ENCODE measurements around the gene PEAR1. TPM values are rescaled to one million over a fixed set of nuclear protein-coding genes. Genes with fewer than 3 reads are reported as not detected.
A peak's percentile ranks its signal among the peaks of the same experiment; 100 is the strongest.

PEAR1 gene, protein sequence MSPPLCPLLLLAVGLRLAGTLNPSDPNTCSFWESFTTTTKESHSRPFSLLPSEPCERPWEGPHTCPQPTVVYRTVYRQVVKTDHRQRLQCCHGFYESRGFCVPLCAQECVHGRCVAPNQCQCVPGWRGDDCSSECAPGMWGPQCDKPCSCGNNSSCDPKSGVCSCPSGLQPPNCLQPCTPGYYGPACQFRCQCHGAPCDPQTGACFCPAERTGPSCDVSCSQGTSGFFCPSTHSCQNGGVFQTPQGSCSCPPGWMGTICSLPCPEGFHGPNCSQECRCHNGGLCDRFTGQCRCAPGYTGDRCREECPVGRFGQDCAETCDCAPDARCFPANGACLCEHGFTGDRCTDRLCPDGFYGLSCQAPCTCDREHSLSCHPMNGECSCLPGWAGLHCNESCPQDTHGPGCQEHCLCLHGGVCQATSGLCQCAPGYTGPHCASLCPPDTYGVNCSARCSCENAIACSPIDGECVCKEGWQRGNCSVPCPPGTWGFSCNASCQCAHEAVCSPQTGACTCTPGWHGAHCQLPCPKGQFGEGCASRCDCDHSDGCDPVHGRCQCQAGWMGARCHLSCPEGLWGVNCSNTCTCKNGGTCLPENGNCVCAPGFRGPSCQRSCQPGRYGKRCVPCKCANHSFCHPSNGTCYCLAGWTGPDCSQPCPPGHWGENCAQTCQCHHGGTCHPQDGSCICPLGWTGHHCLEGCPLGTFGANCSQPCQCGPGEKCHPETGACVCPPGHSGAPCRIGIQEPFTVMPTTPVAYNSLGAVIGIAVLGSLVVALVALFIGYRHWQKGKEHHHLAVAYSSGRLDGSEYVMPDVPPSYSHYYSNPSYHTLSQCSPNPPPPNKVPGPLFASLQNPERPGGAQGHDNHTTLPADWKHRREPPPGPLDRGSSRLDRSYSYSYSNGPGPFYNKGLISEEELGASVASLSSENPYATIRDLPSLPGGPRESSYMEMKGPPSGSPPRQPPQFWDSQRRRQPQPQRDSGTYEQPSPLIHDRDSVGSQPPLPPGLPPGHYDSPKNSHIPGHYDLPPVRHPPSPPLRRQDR
- total RNA-seq = 10 to 100 TPM; 31.5 to 51.4 (median 39.7) TPM

GRCh38 chr1:156893048-156893953, at the start of gene PEAR1:
Gene PEAR1 (plus strand): TSS chr1:156893718. CDS start chr1:156903927, 10,209 bp downstream.
- TF ChIP-seq POLR2A (IDR thresholded peaks at IDR 0.05) = peak in 1 of 2 donors; percentile 39
- no peak for TF ChIP-seq CTCF (IDR thresholded peaks at IDR 0.05)
- TF ChIP-seq EP300 (IDR thresholded peaks at IDR 0.05) = peak in 1 of 2 donors; percentile 22
- peak within 1 kb of the TSS; percentile 78 to 97 (median 86) for H3K27ac ChIP-seq
- WGBS, 2 donors = 8 to 13% methylated on average over 37 to 60 of the region's 60 CpGs
- peak in 1 of 2 donors; percentile 37 for DNase-seq (ENCODE audit: low spot score in 2 of 2)
- H3K36me3 ChIP-seq = no peaks in the 10 kb centered on the region
- H3K27me3 ChIP-seq = peaks cover 0 to 28% of the 10 kb centered on the region in 2 donors
- peaks cover 0 to 60% (median 21%) of the 10 kb centered on the region in 4 donors for H3K4me1 ChIP-seq
- H3K9me3 ChIP-seq = no peaks in the 10 kb centered on the region
- peak within 1 kb of the TSS; percentile 35 to 55 (median 42) for H3K4me3 ChIP-seq

GRCh38 chr1:156844102-156844501, 49.4 kb upstream of the PEAR1 start:
- TF ChIP-seq EP300 (IDR thresholded peaks at IDR 0.05) (no peak), CTCF (IDR thresholded peaks at IDR 0.05) (no peak), POLR2A (IDR thresholded peaks at IDR 0.05) (no peak)
- Histone ChIP-seq H3K4me3 (no peak overlapping the region), H3K4me1 (peaks cover 0 to 22% (median 0%) of the 10 kb centered on the region in 4 donors), H3K27me3 (peaks cover 0 to 84% of the 10 kb centered on the region in 2 donors), H3K36me3 (no peaks in the 10 kb centered on the region), H3K27ac (no peak overlapping the region), H3K9me3 (no peaks in the 10 kb centered on the region)
- no peak for DNase-seq (ENCODE audit: low spot score in 2 of 2)
- WGBS, 2 donors = 49 to 55% methylated on average over 6 of the region's 6 CpGs

DNA sequence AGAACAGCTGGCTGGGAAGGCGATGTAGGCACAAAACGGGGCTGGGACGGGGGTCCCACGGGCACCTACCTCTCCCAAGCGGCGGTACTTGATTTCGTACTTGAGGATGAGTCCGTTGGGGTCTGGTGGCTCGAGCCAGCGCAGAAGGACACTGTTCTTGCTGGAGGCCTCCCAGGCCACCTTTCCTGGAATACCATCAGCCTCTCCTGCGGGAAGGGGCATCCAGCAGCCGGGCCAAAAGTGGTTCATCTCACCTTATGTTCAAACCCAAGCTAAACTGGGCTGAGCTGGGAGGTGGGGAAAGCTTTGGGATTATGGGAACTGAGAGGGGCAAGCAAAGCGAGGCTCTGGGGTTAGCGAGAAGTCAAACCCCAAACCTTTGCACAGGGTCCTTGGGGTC, 48.9 kb upstream of the PEAR1 start:
- Histone ChIP-seq H3K4me1 (peaks cover 0 to 22% (median 0%) of the 10 kb centered on the region in 4 donors), H3K9me3 (no peaks in the 10 kb centered on the region), H3K4me3 (no peak overlapping the region), H3K27ac (no peak overlapping the region), H3K27me3 (peaks cover 0 to 84% of the 10 kb centered on the region in 2 donors), H3K36me3 (no peaks in the 10 kb centered on the region)
- WGBS, 2 donors = 37 to 38% methylated on average over 14 of the region's 14 CpGs
- DNase-seq (ENCODE audit: low spot score in 2 of 2) = no peak
- TF ChIP-seq POLR2A (IDR thresholded peaks at IDR 0.05) = no peak
- TF ChIP-seq EP300 (IDR thresholded peaks at IDR 0.05) = no peak
- no peak for TF ChIP-seq CTCF (IDR thresholded peaks at IDR 0.05)

DNA sequence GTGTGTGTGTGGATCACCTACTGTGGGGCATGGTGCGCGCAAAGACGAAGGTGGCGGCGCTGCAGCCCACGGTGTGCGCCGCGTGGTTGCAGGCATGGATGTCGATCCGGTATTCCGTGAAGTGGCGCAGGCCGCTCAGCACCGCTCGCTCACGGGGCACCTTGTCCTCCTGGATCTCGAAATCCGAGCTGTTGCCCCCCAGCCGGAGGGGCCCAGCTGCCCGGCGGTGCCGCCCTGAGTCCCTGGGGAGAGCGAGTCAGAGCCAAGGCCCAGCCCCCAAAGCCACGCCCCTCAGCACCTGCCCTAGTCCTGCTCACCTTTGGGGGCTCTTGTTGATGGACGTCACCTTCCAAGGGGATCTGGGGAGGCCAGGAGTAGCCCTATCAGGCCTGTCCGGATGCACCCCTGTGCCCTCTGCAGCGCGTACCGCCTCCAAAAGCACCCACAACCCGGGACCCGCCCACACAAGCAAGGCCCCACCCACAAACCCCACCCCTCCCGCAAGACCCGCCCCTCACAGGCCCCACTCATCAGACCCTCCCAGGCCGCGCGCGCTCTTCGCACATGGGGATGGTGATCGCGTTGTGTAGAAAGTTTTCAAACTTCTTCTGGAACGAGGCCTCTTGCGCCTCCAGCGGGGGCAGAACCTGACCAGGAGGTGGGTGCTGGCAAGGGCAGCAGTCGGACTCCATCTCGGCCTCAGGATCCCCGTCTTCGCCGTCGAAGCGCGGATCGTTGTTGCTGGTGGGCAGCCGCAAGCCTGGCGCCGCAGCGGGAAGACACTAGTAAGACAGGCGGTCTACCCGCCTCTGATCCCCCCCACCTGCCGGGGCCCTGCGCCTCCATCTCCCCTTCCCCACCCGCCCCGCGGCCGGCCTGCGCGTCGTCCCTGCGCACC, 48.2 kb upstream of the PEAR1 start:
- Histone ChIP-seq H3K27ac (no peak overlapping the region), H3K36me3 (no peaks in the 10 kb centered on the region), H3K27me3 (peaks cover 0 to 84% of the 10 kb centered on the region in 2 donors), H3K9me3 (no peaks in the 10 kb centered on the region), H3K4me3 (no peak overlapping the region), H3K4me1 (peaks cover 0 to 22% (median 0%) of the 10 kb centered on the region in 4 donors)
- no peak for DNase-seq (ENCODE audit: low spot score in 2 of 2)
- WGBS, 2 donors = 13 to 26% methylated on average over 38 to 41 of the region's 69 CpGs
- TF ChIP-seq EP300 (IDR thresholded peaks at IDR 0.05) = no peak
- no peak for TF ChIP-seq POLR2A (IDR thresholded peaks at IDR 0.05)
- TF ChIP-seq CTCF (IDR thresholded peaks at IDR 0.05) = no peak
